GM19372 (cell line): Measurements from ENCODE around the gene STKLD1.
"Not testable (repeated sequence)": the region's sequence is repeated elsewhere in the genome, so short reads cannot be mapped to it uniquely, and the experiment has no call there.

ENCODE experiments used
- ATAC-seq: cut with Tn5 transposase; IDR thresholded peaks from one replicate; pipeline ENCODE4 v1.9.1; 2021; ENCODE audit warnings: mild to moderate bottlenecking, low read depth, moderate library complexity; ENCODE audit not compliant: unreplicated experiment

The STKLD1 gene

GRCh38 chr9:133433351-133433843 lies 57.2 kb downstream of the STKLD1 start:
- no peak for ATAC-seq

- ATAC-seq: no peak
These were observed 60.5 kb downstream of the STKLD1 start for GRCh38 chr9:133436681-133437080.

GRCh38 chr9:133437753-133438531 lies 61.8 kb downstream of the STKLD1 start:
- ATAC-seq: no peak

GRCh38 chr9:133439337-133439736 lies 63.2 kb downstream of the STKLD1 start:
- ATAC-seq: no peak

- ATAC-seq: no peak
These were observed 64.7 kb downstream of the STKLD1 start for GRCh38 chr9:133440874-133441273.

GRCh38 chr9:133441571-133441970 lies 65.4 kb downstream of the STKLD1 start:
- ATAC-seq: no peak

- ATAC-seq: no peak
These were observed 67.1 kb downstream of the STKLD1 start for GRCh38 chr9:133443248-133443647.

GRCh38 chr9:133443982-133444381 lies 67.8 kb downstream of the STKLD1 start:
- no peak for ATAC-seq

- ATAC-seq: no peak
These were observed 69.3 kb downstream of the STKLD1 start for GRCh38 chr9:133445293-133445969.

- ATAC-seq: no peak
These were observed 72.4 kb downstream of the STKLD1 start for GRCh38 chr9:133448487-133448972.

- no peak for ATAC-seq
These were observed 73.6 kb downstream of the STKLD1 start for GRCh38 chr9:133449760-133450159.

GRCh38 chr9:133451865-133452264 lies 75.7 kb downstream of the STKLD1 start:
- ATAC-seq: not testable (repeated sequence)

GRCh38 chr9:133452562-133452961 lies 76.4 kb downstream of the STKLD1 start:
- ATAC-seq: no peak

GRCh38 chr9:133453651-133454050 lies 77.5 kb downstream of the STKLD1 start:
- ATAC-seq: no peak

- ATAC-seq: no peak
These were observed 78.2 kb downstream of the STKLD1 start for GRCh38 chr9:133454325-133454724.

GRCh38 chr9:133454943-133455673 lies 78.9 kb downstream of the STKLD1 start:
- no peak for ATAC-seq
